GM12878 (cell line): Measurements from ENCODE around the gene BCL2. TPM values are rescaled to one million over a fixed set of nuclear protein-coding genes. Genes with fewer than 3 reads are reported as not detected.
A peak's percentile ranks its signal among the peaks of the same experiment; 100 is the strongest.
"Not testable (repeated sequence)": the region's sequence is repeated elsewhere in the genome, so short reads cannot be mapped to it uniquely, and the experiment has no call there.

Experiments used
- ATAC-seq: fragments of 200-7000 bp; cut with Tn5 transposase; 3 replicates; pipeline ENCODE4 v1.9.1; 2020; ENCODE audit warnings: mild to moderate bottlenecking, moderate library complexity
- BruUV-seq: library from RNA; stranded (reverse); fragments of 400-500 nt; replicated peaks from 2 replicates; lab custom pipeline; 2021; lab: Mats Ljungman, UMichigan
- CTCF ChIA-PET: fragments of 300-600 bp; sonication (Branson Sonifier 250); formaldehyde crosslinking; extraction: SDS; loops from one replicate; lab custom pipeline; 2021; ENCODE audit warnings: inconsistent platforms; lab: Yijun Ruan, JAX
- POLR2A ChIA-PET: fragments of 350-600 bp; formaldehyde crosslinking; extraction: SDS; loops from one replicate; lab custom pipeline; 2021; ENCODE audit warnings: inconsistent platforms; lab: Charles Lee
- RAD21 ChIA-PET: fragments of 300-600 bp; sonication (Branson Sonifier 250); formaldehyde crosslinking; loops from one replicate; lab custom pipeline; 2023; ENCODE audit warnings: antibody characterized with exemption; ENCODE audit not compliant: unreplicated experiment; lab: Charles Lee
- SMC1A ChIA-PET: fragments of 300-600 bp; sonication (Branson Sonifier 250); formaldehyde crosslinking; loops from one replicate; lab custom pipeline; 2023; ENCODE audit not compliant: unreplicated experiment, uncharacterized antibody; lab: Charles Lee
- DNase-seq: peaks from one replicate; pipeline ENCODE4 v3.0.0-alpha.2; 2011; ENCODE audit warnings: low read depth, low spot score
- FAIRE-seq: peaks from 3 replicates; lab custom pipeline; 2011; peaks lifted over from hg19 to GRCh38; lab: Jason Lieb, UNC
- H2AFZ ChIP-seq: 2 replicates; pipeline ENCODE4 v1.6.0; 2011; ENCODE audit warnings: low read depth, low read length, control low read depth; ENCODE audit not compliant: control insufficient read depth
- H3K27ac ChIP-seq: 2 replicates; pipeline ENCODE4 v1.5.1; 2011; ENCODE audit warnings: control low read depth; ENCODE audit not compliant: control insufficient read depth, insufficient read depth
- H3K27me3 ChIP-seq, 2 experiments: replicated peaks in 1 of 2; 2 replicates each; pipeline versions ENCODE4 v1.6.0 to v1.6.1; 2011; ENCODE audit warnings: low read length in 1 of 2; ENCODE audit not compliant: control insufficient read depth in 2 of 2, insufficient read depth in 2 of 2
- H3K36me3 ChIP-seq, 2 experiments: 2 replicates each; pipeline ENCODE4 v1.5.1; 2011; ENCODE audit warnings: low read length in 1 of 2; ENCODE audit not compliant: control insufficient read depth in 2 of 2, insufficient read depth in 2 of 2
- H3K4me1 ChIP-seq: 2 replicates; pipeline ENCODE4 v1.6.1; 2011; ENCODE audit warnings: mild to moderate bottlenecking, low read length, moderate library complexity, mixed read lengths; ENCODE audit not compliant: control insufficient read depth, insufficient read depth
- H3K4me2 ChIP-seq: 2 replicates; pipeline ENCODE4 v1.6.0; 2011; ENCODE audit warnings: control low read depth; ENCODE audit not compliant: control insufficient read depth, insufficient read depth
- H3K4me3 ChIP-seq: fragments of 200-600 bp; sonication (generic); 2 replicates; pipeline ENCODE4 v1.5.1; 2016
- H3K79me2 ChIP-seq: 2 replicates; pipeline ENCODE4 v1.6.0; 2011; ENCODE audit warnings: low read length; ENCODE audit not compliant: control insufficient read depth, insufficient read depth
- H3K9ac ChIP-seq: 2 replicates; pipeline ENCODE4 v1.8.0; 2011; ENCODE audit warnings: low read length, control low read depth, mixed read lengths; ENCODE audit not compliant: control insufficient read depth, insufficient read depth
- H3K9me3 ChIP-seq: replicated peaks from 3 replicates; pipeline ENCODE4 v1.5.1; 2011; ENCODE audit warnings: mild to moderate bottlenecking, low read length; ENCODE audit not compliant: control insufficient read depth, insufficient read depth
- H4K20me1 ChIP-seq: 2 replicates; pipeline ENCODE4 v1.6.0; 2011; ENCODE audit not compliant: control insufficient read depth, insufficient read depth
- ESRRA ChIP-seq: IDR thresholded peaks from 2 replicates; pipeline ENCODE4 v1.6.1; 2012; ENCODE audit warnings: mild to moderate bottlenecking, low read length, improper control_type of control experiment
- SPI1 ChIP-seq: IDR thresholded peaks from 2 replicates; pipeline ENCODE4 v1.6.1; 2011; ENCODE audit warnings: low read depth, mild to moderate bottlenecking, low read length, moderate library complexity, borderline replicate concordance; ENCODE audit not compliant: insufficient read depth
- SUZ12 ChIP-seq: fragments of 200-600 bp; sonication (generic); IDR thresholded peaks from one replicate; pipeline ENCODE4 v1.6.1; 2018; ENCODE audit warnings: antibody characterized with exemption, mild to moderate bottlenecking; ENCODE audit not compliant: unreplicated experiment
- WGBS: methylation state at CpG from one replicate; pipeline ENCODE4 v1.1.6; 2016; ENCODE audit warnings: low lambda C conversion rate; ENCODE audit not compliant: insufficient replicate concordance, insufficient coverage; ENCODE audit errors: missing lambda C conversion rate; 5-methylcytosine and 5-hydroxymethylcytosine counted together
- in situ Hi-C: fragments of 300-500 bp; cut with MboI; formaldehyde crosslinking; loops from 9 replicates; pipeline ENCODE4 v1.14.3; 2018; ENCODE audit warnings: mixed read lengths
- intact Hi-C: fragments of 100-400 bp; cut with micrococcal nuclease; formaldehyde crosslinking; loops from one replicate; pipeline ENCODE4 v1.14.2; 2022; ENCODE audit not compliant: unreplicated experiment
- polyA plus RNA-seq, 11 experiments: library from polyadenylated mRNA; depleted of rRNA in 4 of 11; unstranded in 6 of 11; stranded (reverse) in 5 of 11; fragments of >200 nt; fragmentation: Nextera tagmentation in 4 of 11; fragmentation: Illumina TruSeq in 1 of 11; extraction: Ambion mirVana in 4 of 11; extraction: Trizol in 1 of 11; gene quantifications; 1 replicate in 1 of 11; 2 replicates in 10 of 11; pipeline versions ENCODE4 v1.2.1 to v1.2.3, GENCODE V29; 2011 to 2016; ENCODE audit warnings: inconsistent platforms in 2 of 11, missing spikeins in 2 of 11, low read depth in 1 of 11
- total RNA-seq, 4 experiments: library from RNA; depleted of rRNA in 3 of 4; stranded (reverse); fragments of >200 nt in 3 of 4; fragmentation: Illumina TruSeq in 1 of 4; extraction: Trizol in 1 of 4; gene quantifications; 2 replicates each; pipeline versions ENCODE4 v1.2.1 to v1.2.3, GENCODE V29; 2013 to 2021

The BCL2 gene
- total and polyA plus RNA-seq, 10 of the 15 experiments (the other 5 are each of a cell fraction or from before 2014, with no cell fraction given): 4.1 to 47.8 (median 19.3) TPM

GRCh38 chr18:63363951-63364350, 44.4 kb upstream of the BCL2 start:
- SMC1A ChIA-PET: interaction anchor here (0.6 to 1.8 kb wide), 5 partner anchors 12 to 251 kb away, joined by 3 to 5 read pairs (median 3); no protein-coding TSS in a partner anchor
- intact Hi-C loops: no loop called here
- Histone ChIP-seq H3K4me3 (no peak overlapping the region), H2AFZ (no peak overlapping the region), H3K4me2 (no peak overlapping the region), H3K9me3 (no peaks in the 10 kb centered on the region; the same call in 1 of the 3 replicates), H3K4me1 (no peaks in the 10 kb centered on the region), H3K9ac (no peak overlapping the region)
- POLR2A ChIA-PET: interaction anchor here (1.0 to 2.3 kb wide), 2 partner anchors 14 to 16 kb away, joined by 3 to 6 read pairs; no protein-coding TSS in a partner anchor
- BruUV-seq: no TSS peak
- FAIRE-seq: no peak
- no peak for TF ChIP-seq SUZ12
- no peak for TF ChIP-seq ESRRA
- TF ChIP-seq SPI1: peak; percentile 42; the same call in 1 of the 2 replicates
- TF ChIP-seq, all 136 proteins: peak for 1
- Histone ChIP-seq H3K79me2 (peaks cover 17% of the 10 kb centered on the region), H3K36me3 (peaks cover 1 to 2% of the 10 kb centered on the region in 2 experiments; a peak in 2 of 4 replicates), H3K27me3 (no peaks in the 10 kb centered on the region), H3K27ac (no peak overlapping the region), H4K20me1 (no peaks in the 10 kb centered on the region)
- RAD21 ChIA-PET: interaction anchor here (0.6 kb wide), 1 partner anchor 75 kb away, joined by 4 read pairs; no protein-coding TSS in a partner anchor
- WGBS: 21% methylated on average over 2 of the region's 2 CpGs
- ATAC-seq (no peak), DNase-seq (no peak)
- CTCF ChIA-PET: interaction anchor here (0.8 to 1.4 kb wide), 4 partner anchors 47 to 214 kb away, joined by 3 to 8 read pairs (median 4); no protein-coding TSS in a partner anchor
- in situ Hi-C loops: no loop called here

GRCh38 chr18:63363420-63363819, 43.9 kb upstream of the BCL2 start:
- H3K27ac ChIP-seq, FAIRE-seq, H3K36me3 ChIP-seq, H3K27me3 ChIP-seq, H4K20me1 ChIP-seq, BruUV-seq, H3K9me3 ChIP-seq, H3K4me2 ChIP-seq, H2AFZ ChIP-seq, ATAC-seq, H3K4me1 ChIP-seq, in situ Hi-C loops, H3K4me3 ChIP-seq, intact Hi-C loops, H3K9ac ChIP-seq, DNase-seq: not testable (repeated sequence)
- CTCF ChIA-PET: interaction anchor here (0.8 to 1.6 kb wide), 4 partner anchors 23 to 215 kb away, joined by 3 to 8 read pairs (median 4); no protein-coding TSS in a partner anchor
- no CpG with 5 or more reads among the region's 2 CpGs for WGBS
- peaks cover 17% of the 10 kb centered on the region for H3K79me2 ChIP-seq
- POLR2A ChIA-PET: interaction anchor here (1.0 kb wide), 1 partner anchor 16 kb away, joined by 3 read pairs; no protein-coding TSS in a partner anchor
- RAD21 ChIA-PET: interaction anchor here (0.6 kb wide), 1 partner anchor 76 kb away, joined by 4 read pairs; no protein-coding TSS in a partner anchor
- SMC1A ChIA-PET: interaction anchor here (0.7 to 1.8 kb wide), 6 partner anchors 11 to 250 kb away, joined by 3 to 5 read pairs (median 4); no protein-coding TSS in a partner anchor
